K562 (cell line): ENCODE measurements around the gene SLC17A1. TPM values are rescaled to one million over a fixed set of nuclear protein-coding genes. Genes with fewer than 3 reads are reported as not detected.
A peak's percentile ranks its signal among the peaks of the same experiment; 100 is the strongest.

ENCODE experiments used
- ADNP ChIP-seq: fragments of 200-800 bp; sonication (Bioruptor generic); IDR thresholded peaks from 2 replicates; pipeline ENCODE4 v1.6.1; 2016; ENCODE audit warnings: missing genetic modification characterization, missing compliant biosample characterization
- ELF4 ChIP-seq: fragments of 450-650 bp; formaldehyde crosslinking; IDR thresholded peaks from 2 replicates; pipeline ENCODE4 v1.4.0; 2022; ENCODE audit warnings: missing genetic modification characterization
- FOXA3 ChIP-seq, 2 experiments: fragments of 450-650 bp in 1 of 2; sonication (generic) in 1 of 2; formaldehyde crosslinking; IDR thresholded peaks in 1 of 2; conservative IDR thresholded peaks in 1 of 2; 2 replicates each; pipeline versions ENCODE4 v1.4.0 to v1.8.0; 2020 to 2022; ENCODE audit warnings: mild to moderate bottlenecking in 2 of 2, missing genetic modification reagents in 1 of 2
- JUND ChIP-seq, 2 experiments: IDR thresholded peaks; 2 replicates in 1 of 2; 3 replicates in 1 of 2; pipeline ENCODE4 v1.6.1; 2011; ENCODE audit warnings: borderline replicate concordance in 2 of 2, low read depth in 2 of 2, low read length in 2 of 2, improper control_type of control experiment in 1 of 2, missing biosample characterization in 1 of 2, missing genetic modification characterization in 1 of 2, missing genetic modification reagents in 1 of 2
- MBD2 ChIP-seq: sonication (generic); IDR thresholded peaks from 2 replicates; pipeline ENCODE4 v1.6.1; 2016; ENCODE audit warnings: low read depth, borderline replicate concordance
- NFE2 ChIP-seq: IDR thresholded peaks from 2 replicates; pipeline ENCODE4 v1.6.1; 2014; ENCODE audit warnings: antibody characterized with exemption, low read depth
- RFX1 ChIP-seq: fragments of 450-650 bp; IDR thresholded peaks from 2 replicates; pipeline ENCODE4 v1.6.1; 2016; ENCODE audit warnings: mild to moderate bottlenecking, moderate library complexity
- SP1 ChIP-seq: sonication (generic); formaldehyde crosslinking; IDR thresholded peaks from 2 replicates; pipeline ENCODE4 v1.8.1; 2022; ENCODE audit warnings: mild to moderate bottlenecking, missing genetic modification reagents
- TCF3 ChIP-seq: sonication (generic); formaldehyde crosslinking; IDR thresholded peaks from 2 replicates; pipeline ENCODE4 v1.4.0; 2020; ENCODE audit warnings: mild to moderate bottlenecking, missing genetic modification reagents
- TEAD4 ChIP-seq, 2 experiments: sonication (generic) in 1 of 2; formaldehyde crosslinking in 1 of 2; IDR thresholded peaks; 2 replicates each; pipeline versions ENCODE4 v1.6.1 to v1.8.0; 2012 to 2022; ENCODE audit warnings: borderline replicate concordance in 1 of 2, inconsistent platforms in 1 of 2, low read length in 1 of 2, mild to moderate bottlenecking in 1 of 2, missing genetic modification reagents in 1 of 2
- U2AF2 ChIP-seq: fragments of 200-400 bp; formaldehyde crosslinking; optimal IDR thresholded peaks from 2 replicates; pipeline ENCODE3; 2017; ENCODE audit warnings: low read depth, mild to moderate bottlenecking, low read length
- ZNF282 ChIP-seq: sonication (generic); formaldehyde crosslinking; IDR thresholded peaks from 2 replicates; pipeline ENCODE4 v1.8.1; 2023; ENCODE audit warnings: missing genetic modification reagents
- polyA plus RNA-seq, 8 experiments: library from polyadenylated mRNA; depleted of rRNA in 4 of 8; stranded (reverse) in 5 of 8; unstranded in 3 of 8; fragments of >200 nt; fragmentation: Nextera tagmentation in 2 of 8; fragmentation: Illumina TruSeq in 1 of 8; extraction: Ambion mirVana in 2 of 8; extraction: Trizol in 1 of 8; gene quantifications; 2 replicates each; pipeline versions ENCODE4 v1.2.1 to v1.2.3, GENCODE V29; 2011 to 2014; ENCODE audit warnings: inconsistent platforms in 1 of 8, missing spikeins in 1 of 8
- total RNA-seq, 7 experiments: library from RNA; depleted of rRNA in 6 of 7; stranded (reverse); fragments of >200 nt in 6 of 7; fragmentation: Illumina TruSeq in 2 of 7; extraction: Trizol in 2 of 7; gene quantifications; 2 replicates each; pipeline versions ENCODE4 v1.2.1 to v1.2.3, GENCODE V29; 2011 to 2021; ENCODE audit warnings: low replicate concordance in 1 of 7
- TF ChIP-seq, protein P1 (sequence below): fragments of 450-650 bp; IDR thresholded peaks from 2 replicates; pipeline ENCODE4 v1.6.1; 2017; ENCODE audit warnings: antibody characterized with exemption
- TF ChIP-seq, protein P2 (sequence below): fragments of 250-450 bp; sonication (Bioruptor Pico); IDR thresholded peaks from 2 replicates; pipeline ENCODE4 v1.8.0; 2021; ENCODE audit warnings: moderate library complexity, mild to moderate bottlenecking, inconsistent platforms
- TF ChIP-seq, protein P3 (sequence below), 2 experiments: fragments of 450-650 bp; formaldehyde crosslinking in 1 of 2; IDR thresholded peaks; 2 replicates each; pipeline versions ENCODE4 v1.4.0 to v1.6.1; 2014 to 2020; ENCODE audit warnings: mild to moderate bottlenecking in 2 of 2, borderline replicate concordance in 1 of 2, low read depth in 1 of 2
- TF ChIP-seq, protein P4 (sequence below): sonication (generic); formaldehyde crosslinking; IDR thresholded peaks from 2 replicates; pipeline ENCODE4 v1.8.1; 2022; ENCODE audit warnings: missing genetic modification reagents

SLC17A1 gene
- total and polyA plus RNA-seq, 9 of the 15 experiments (the other 6 are each of a cell fraction or from before 2014, with no cell fraction given) = not detected

DNA sequence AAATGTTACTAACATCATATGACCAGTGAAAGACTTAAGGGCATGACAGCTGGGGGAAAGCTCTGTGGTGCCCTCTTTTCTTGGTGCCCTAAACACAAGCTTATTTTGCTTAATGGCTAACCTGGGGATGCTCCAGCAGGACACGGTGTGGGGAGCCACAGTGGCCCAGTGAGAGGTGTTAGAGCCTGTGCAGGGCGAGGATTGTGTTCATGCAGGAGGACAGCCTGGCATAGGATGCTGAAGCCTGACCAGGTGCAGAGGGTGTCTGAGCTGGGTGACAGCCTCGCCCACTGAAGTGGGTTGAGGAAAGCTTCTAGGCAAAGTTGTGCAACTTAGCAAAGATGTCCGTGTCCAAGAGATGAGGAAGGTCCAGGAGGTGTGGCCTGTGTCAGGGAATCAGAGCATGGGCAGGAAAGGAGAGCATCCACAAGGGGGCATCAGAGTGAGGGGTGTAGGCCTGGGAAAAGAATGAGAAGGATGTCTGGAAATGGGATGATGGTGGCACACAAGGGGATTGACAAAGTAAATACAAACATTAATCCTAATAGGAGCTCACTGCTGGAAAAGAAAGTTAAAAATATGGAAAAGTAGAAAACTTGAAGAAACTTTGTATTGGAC is 43.4 kb downstream of the SLC17A1 start (continued):
- TF ChIP-seq, protein P1, sequence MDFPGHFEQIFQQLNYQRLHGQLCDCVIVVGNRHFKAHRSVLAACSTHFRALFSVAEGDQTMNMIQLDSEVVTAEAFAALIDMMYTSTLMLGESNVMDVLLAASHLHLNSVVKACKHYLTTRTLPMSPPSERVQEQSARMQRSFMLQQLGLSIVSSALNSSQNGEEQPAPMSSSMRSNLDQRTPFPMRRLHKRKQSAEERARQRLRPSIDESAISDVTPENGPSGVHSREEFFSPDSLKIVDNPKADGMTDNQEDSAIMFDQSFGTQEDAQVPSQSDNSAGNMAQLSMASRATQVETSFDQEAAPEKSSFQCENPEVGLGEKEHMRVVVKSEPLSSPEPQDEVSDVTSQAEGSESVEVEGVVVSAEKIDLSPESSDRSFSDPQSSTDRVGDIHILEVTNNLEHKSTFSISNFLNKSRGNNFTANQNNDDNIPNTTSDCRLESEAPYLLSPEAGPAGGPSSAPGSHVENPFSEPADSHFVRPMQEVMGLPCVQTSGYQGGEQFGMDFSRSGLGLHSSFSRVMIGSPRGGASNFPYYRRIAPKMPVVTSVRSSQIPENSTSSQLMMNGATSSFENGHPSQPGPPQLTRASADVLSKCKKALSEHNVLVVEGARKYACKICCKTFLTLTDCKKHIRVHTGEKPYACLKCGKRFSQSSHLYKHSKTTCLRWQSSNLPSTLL = no peak
- TF ChIP-seq, protein P2, sequence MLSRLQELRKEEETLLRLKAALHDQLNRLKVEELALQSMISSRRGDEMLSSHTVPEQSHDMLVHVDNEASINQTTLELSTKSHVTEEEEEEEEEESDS (CRISPR knock-in tag) = no peak
- TF ChIP-seq ELF4 (CRISPR knock-in tag) (no peak), FOXA3 (CRISPR knock-in tag; conservative IDR thresholded peaks at IDR 0.05 in 1 of 2, IDR thresholded peaks at IDR 0.05 in 1 of 2) (no peak), TEAD4 (IDR thresholded peaks at IDR 0.05; ENCODE audit: low read length) (no peak), TEAD4 (CRISPR knock-in tag; IDR thresholded peaks at IDR 0.05; ENCODE audit: borderline replicate concordance) (no peak), SP1 (CRISPR knock-in tag) (no peak), U2AF2 (no peak), ADNP (no peak), MBD2 (no peak), ZNF282 (CRISPR knock-in tag) (no peak), NFE2 (no peak), TCF3 (no peak), RFX1 (no peak), JUND (IDR thresholded peaks at IDR 0.05; ENCODE audit: borderline replicate concordance, low read depth, low read length) (no peak), JUND (tag; IDR thresholded peaks at IDR 0.05; ENCODE audit: borderline replicate concordance, low read depth, low read length) (peak; percentile 13; the same call in 1 of the 3 replicates)
- TF ChIP-seq, protein P3, sequence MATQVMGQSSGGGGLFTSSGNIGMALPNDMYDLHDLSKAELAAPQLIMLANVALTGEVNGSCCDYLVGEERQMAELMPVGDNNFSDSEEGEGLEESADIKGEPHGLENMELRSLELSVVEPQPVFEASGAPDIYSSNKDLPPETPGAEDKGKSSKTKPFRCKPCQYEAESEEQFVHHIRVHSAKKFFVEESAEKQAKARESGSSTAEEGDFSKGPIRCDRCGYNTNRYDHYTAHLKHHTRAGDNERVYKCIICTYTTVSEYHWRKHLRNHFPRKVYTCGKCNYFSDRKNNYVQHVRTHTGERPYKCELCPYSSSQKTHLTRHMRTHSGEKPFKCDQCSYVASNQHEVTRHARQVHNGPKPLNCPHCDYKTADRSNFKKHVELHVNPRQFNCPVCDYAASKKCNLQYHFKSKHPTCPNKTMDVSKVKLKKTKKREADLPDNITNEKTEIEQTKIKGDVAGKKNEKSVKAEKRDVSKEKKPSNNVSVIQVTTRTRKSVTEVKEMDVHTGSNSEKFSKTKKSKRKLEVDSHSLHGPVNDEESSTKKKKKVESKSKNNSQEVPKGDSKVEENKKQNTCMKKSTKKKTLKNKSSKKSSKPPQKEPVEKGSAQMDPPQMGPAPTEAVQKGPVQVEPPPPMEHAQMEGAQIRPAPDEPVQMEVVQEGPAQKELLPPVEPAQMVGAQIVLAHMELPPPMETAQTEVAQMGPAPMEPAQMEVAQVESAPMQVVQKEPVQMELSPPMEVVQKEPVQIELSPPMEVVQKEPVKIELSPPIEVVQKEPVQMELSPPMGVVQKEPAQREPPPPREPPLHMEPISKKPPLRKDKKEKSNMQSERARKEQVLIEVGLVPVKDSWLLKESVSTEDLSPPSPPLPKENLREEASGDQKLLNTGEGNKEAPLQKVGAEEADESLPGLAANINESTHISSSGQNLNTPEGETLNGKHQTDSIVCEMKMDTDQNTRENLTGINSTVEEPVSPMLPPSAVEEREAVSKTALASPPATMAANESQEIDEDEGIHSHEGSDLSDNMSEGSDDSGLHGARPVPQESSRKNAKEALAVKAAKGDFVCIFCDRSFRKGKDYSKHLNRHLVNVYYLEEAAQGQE (IDR thresholded peaks at IDR 0.05; ENCODE audit: borderline replicate concordance) = peak; percentile 74
- TF ChIP-seq, protein P3 (CRISPR knock-in tag; IDR thresholded peaks at IDR 0.05; ENCODE audit: low read depth) = no peak
- TF ChIP-seq, protein P4, sequence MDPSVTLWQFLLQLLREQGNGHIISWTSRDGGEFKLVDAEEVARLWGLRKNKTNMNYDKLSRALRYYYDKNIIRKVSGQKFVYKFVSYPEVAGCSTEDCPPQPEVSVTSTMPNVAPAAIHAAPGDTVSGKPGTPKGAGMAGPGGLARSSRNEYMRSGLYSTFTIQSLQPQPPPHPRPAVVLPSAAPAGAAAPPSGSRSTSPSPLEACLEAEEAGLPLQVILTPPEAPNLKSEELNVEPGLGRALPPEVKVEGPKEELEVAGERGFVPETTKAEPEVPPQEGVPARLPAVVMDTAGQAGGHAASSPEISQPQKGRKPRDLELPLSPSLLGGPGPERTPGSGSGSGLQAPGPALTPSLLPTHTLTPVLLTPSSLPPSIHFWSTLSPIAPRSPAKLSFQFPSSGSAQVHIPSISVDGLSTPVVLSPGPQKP (CRISPR knock-in tag) = no peak
